BE2C (cell line): ENCODE measurements around the gene ZNF124.
"Not testable (repeated sequence)": the region's sequence is repeated elsewhere in the genome, so short reads cannot be mapped to it uniquely, and the experiment has no call there.

Experiments used
- DNase-seq: peaks from one replicate; pipeline ENCODE4 v3.0.0-alpha.2; 2020
- H3K27me3 ChIP-seq: fragments of 250-450 bp; sonication (Bioruptor Pico); 2 replicates; pipeline ENCODE4 v1.5.1; 2020; ENCODE audit warnings: mild to moderate bottlenecking
- H3K36me3 ChIP-seq: fragments of 250-450 bp; sonication (Bioruptor Pico); 2 replicates; pipeline ENCODE4 v1.5.1; 2020; ENCODE audit warnings: mild to moderate bottlenecking
- H3K4me1 ChIP-seq: fragments of 250-450 bp; sonication (Bioruptor Pico); 2 replicates; pipeline ENCODE4 v1.5.1; 2020
- H3K4me3 ChIP-seq: 2 replicates; pipeline ENCODE4 v1.5.1; 2011; ENCODE audit warnings: low read depth, low read length
- H3K9me3 ChIP-seq: fragments of 250-450 bp; sonication (Bioruptor Pico); 2 replicates; pipeline ENCODE4 v1.5.1; 2020
- TF ChIP-seq, protein P1 (sequence below): IDR thresholded peaks from 2 replicates; pipeline ENCODE4 v1.5.1; 2012; ENCODE audit warnings: mild to moderate bottlenecking, low read depth, low read length

The ZNF124 gene

DNA sequence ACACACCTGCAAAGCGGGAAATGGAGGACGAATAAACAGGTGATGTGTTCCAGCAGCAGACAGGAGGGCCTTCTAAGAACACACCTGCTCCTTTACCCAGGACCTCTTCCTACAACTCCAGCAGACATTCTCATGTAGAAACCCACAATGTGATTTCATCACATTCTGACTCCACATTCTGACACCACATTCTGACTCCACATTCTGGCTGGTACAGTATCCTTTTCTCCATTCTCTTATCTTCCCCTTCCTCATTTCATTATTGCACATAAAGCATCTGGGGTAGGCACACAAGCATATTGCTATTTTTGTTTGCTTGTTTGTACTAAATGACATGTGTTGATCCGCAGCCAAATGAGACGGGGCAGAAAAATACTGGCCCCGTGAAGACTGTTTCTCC is 3.6 kb upstream of the ZNF124 start:
- H3K4me1 ChIP-seq: no peaks in the 10 kb centered on the region
- H3K4me3 ChIP-seq: no peak overlapping the region
- no peaks in the 10 kb centered on the region; the same call in 1 of the 2 replicates for H3K27me3 ChIP-seq
- H3K36me3 ChIP-seq: no peaks in the 10 kb centered on the region
- no peaks in the 10 kb centered on the region for H3K9me3 ChIP-seq
- TF ChIP-seq, protein P1, sequence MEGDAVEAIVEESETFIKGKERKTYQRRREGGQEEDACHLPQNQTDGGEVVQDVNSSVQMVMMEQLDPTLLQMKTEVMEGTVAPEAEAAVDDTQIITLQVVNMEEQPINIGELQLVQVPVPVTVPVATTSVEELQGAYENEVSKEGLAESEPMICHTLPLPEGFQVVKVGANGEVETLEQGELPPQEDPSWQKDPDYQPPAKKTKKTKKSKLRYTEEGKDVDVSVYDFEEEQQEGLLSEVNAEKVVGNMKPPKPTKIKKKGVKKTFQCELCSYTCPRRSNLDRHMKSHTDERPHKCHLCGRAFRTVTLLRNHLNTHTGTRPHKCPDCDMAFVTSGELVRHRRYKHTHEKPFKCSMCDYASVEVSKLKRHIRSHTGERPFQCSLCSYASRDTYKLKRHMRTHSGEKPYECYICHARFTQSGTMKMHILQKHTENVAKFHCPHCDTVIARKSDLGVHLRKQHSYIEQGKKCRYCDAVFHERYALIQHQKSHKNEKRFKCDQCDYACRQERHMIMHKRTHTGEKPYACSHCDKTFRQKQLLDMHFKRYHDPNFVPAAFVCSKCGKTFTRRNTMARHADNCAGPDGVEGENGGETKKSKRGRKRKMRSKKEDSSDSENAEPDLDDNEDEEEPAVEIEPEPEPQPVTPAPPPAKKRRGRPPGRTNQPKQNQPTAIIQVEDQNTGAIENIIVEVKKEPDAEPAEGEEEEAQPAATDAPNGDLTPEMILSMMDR: no peak
- DNase-seq: no peak

DNA sequence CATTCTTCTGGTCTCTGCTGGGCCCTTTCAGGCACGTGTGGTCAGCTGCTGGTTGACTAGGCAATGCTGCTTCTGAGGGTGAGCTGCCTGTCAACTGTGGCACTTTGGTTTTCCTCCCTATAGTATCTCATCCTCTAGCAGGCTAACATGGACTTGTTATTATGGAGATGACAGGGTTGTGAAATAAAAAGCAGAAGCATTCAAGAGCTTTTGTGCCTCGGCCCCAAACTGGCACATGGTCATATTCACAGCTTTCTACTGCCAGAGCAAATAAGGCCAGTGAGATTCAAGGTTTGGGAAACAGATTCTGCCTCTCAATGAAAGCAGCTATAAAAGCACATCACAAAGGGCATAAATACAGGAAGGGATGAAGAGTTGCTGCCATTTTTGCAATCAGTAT is 1.6 kb upstream of the ZNF124 start:
- H3K9me3 ChIP-seq: no peaks in the 10 kb centered on the region; the same call in 1 of the 2 replicates
- H3K4me3 ChIP-seq: no peak overlapping the region
- no peaks in the 10 kb centered on the region for H3K4me1 ChIP-seq
- no peak for DNase-seq
- H3K27me3 ChIP-seq: no peaks in the 10 kb centered on the region; the same call in 1 of the 2 replicates
- peaks cover 8% of the 10 kb centered on the region for H3K36me3 ChIP-seq
- TF ChIP-seq, protein P1: no peak

GRCh38 chr1:247172996-247173395 is 1.2 kb upstream of the ZNF124 start:
- DNase-seq: no peak

DNA sequence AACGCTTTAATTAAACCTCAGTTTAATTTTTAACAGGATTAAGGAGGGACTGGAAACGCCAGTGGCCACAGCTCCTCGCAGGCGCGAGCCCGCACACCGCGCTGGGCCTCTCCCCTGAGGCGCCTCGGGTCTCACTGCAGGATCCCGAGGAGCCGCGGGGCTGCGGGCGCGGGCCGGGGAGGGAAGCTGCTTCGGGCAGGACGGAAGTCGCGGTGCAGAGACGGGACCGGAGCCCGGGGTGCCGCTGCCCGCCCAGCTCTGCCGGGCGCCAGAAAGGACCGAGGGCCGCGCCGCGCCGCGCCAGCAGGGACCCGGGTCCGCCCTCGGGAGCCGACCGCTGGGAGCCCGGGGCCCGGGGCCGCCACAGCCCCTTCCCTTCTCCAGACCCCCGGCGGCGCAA is 377 bp downstream of the ZNF124 start:
- not testable (repeated sequence) for H3K27me3 ChIP-seq, H3K4me1 ChIP-seq, H3K9me3 ChIP-seq, DNase-seq, H3K4me3 ChIP-seq
- H3K36me3 ChIP-seq: peaks cover 24% of the 10 kb centered on the region

More at GRCh38 chr1:247172996-247173395, 1.2 kb upstream of the ZNF124 start:
- peaks cover 12% of the 10 kb centered on the region for H3K36me3 ChIP-seq
- no peak overlapping the region for H3K4me3 ChIP-seq
- peaks cover 4% of the 10 kb centered on the region for H3K9me3 ChIP-seq
- no peaks in the 10 kb centered on the region for H3K4me1 ChIP-seq
- TF ChIP-seq, protein P1: no peak
- H3K27me3 ChIP-seq: no peaks in the 10 kb centered on the region

- TF ChIP-seq, protein P1: no peak
- Histone ChIP-seq H3K36me3 (peaks cover 29% of the 10 kb centered on the region), H3K4me3 (no peak overlapping the region), H3K4me1 (no peaks in the 10 kb centered on the region), H3K27me3 (no peaks in the 10 kb centered on the region), H3K9me3 (peaks cover 6% of the 10 kb centered on the region)
- DNase-seq: no peak
These were observed 6.1 kb downstream of the ZNF124 start for GRCh38 chr1:247165674-247166073.

DNA sequence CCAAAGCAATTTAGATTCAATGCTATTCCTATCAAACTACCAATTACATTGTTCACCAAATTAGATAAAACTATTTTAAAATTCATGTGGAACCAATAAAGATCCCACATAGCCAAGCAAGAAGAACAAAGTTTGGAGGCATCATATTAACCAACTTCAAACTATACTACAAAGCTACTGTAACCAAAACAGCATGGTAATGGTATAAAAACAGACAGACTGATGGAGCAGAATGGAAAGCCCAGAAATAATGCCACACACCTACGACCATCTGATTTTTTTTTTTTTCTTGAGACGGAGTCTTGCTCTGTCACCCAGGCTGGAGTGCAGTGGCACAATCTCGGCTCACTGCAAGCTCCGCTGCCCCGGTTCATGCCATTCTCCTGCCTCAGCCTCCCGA is 7.1 kb downstream of the ZNF124 start:
- peaks cover 36% of the 10 kb centered on the region for H3K36me3 ChIP-seq
- no peaks in the 10 kb centered on the region for H3K27me3 ChIP-seq
- H3K9me3 ChIP-seq: peaks cover 6% of the 10 kb centered on the region
- no peak overlapping the region for H3K4me3 ChIP-seq
- H3K4me1 ChIP-seq: no peaks in the 10 kb centered on the region
- TF ChIP-seq, protein P1: no peak
- no peak for DNase-seq

DNA sequence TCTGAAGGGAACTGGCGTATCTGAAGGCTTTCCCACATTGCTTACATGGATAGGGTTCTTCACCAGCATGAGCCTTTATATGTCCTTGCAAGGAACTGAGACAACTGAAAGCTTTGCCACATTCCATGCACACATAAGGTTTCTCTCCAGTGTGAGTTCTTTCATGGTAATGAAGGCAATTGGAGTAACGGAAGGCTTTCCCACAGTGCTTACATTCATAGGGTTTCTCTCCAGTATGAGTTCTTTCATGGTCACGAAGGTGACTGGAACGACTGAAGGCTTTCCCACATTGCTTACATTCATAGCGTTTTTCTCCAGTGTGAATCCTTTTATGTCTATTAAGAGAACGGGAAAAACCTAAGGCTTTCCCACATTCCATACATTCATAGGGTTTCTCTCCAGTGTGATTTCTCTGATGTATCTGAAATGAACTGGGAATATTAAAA is 15.0 kb downstream of the ZNF124 start:
- Histone ChIP-seq H3K9me3 (peaks cover 11% of the 10 kb centered on the region), H3K27me3 (no peaks in the 10 kb centered on the region), H3K4me3 (no peak overlapping the region), H3K36me3 (peaks cover 73% of the 10 kb centered on the region), H3K4me1 (no peaks in the 10 kb centered on the region)
- DNase-seq: no peak
- TF ChIP-seq, protein P1: no peak
